Body of pancreas (tissue), 4 donors: ENCODE data around the gene PPP1R13L. TPM values are rescaled to one million over a fixed set of nuclear protein-coding genes. Genes with fewer than 3 reads are reported as not detected.

Experiments
- ATAC-seq: fragments of 150-250 bp; one replicate; pipeline ENCODE4 v1.9.1; 2016
- DNase-seq, 4 donors: peaks; one replicate each; pipeline ENCODE4 v3.0.0-alpha.2; 2019
- H3K27ac ChIP-seq, 4 donors: fragments of 200-600 bp; sonication (generic); 1 replicate in 3 of 4; 2 replicates in 1 of 4; pipeline versions ENCODE4 v1.5.1 to v1.6.1; 2016 to 2019; ENCODE audit warnings: mild to moderate bottlenecking in 1 of 4, mixed read lengths in 1 of 4, moderate library complexity in 1 of 4
- H3K27me3 ChIP-seq, 2 donors: fragments of 200-600 bp; sonication (generic); one replicate each; pipeline ENCODE4 v1.6.0; 2016; ENCODE audit warnings: mild to moderate bottlenecking in 1 of 2
- H3K36me3 ChIP-seq, 2 donors: fragments of 200-600 bp; sonication (generic); replicated peaks in 1 of 2; 2 replicates each; pipeline ENCODE4 v1.5.1; 2016; ENCODE audit warnings: low read depth in 2 of 2; ENCODE audit not compliant: insufficient read depth in 1 of 2
- H3K4me1 ChIP-seq: fragments of 200-600 bp; sonication (generic); one replicate; pipeline ENCODE4 v1.6.0; 2016
- H3K4me3 ChIP-seq, 2 donors: fragments of 200-600 bp; sonication (generic); 1 replicate in 1 of 2; 2 replicates in 1 of 2; pipeline ENCODE4 v1.5.1; 2016 to 2019
- H3K9me3 ChIP-seq, 3 donors: fragments of 200-600 bp; sonication (generic); 1 replicate in 2 of 3; 2 replicates in 1 of 3; pipeline ENCODE4 v1.5.1; 2016
- POLR2A ChIP-seq, 3 donors: fragments of 450-650 bp; IDR thresholded peaks; one replicate each; pipeline ENCODE4 v1.6.1; 2016; ENCODE audit warnings: antibody characterized with exemption in 3 of 3, mild to moderate bottlenecking in 2 of 3
- WGBS, 2 donors: methylation state at CpG; one replicate each; pipeline ENCODE4 v1.1.5; 2017; 5-methylcytosine and 5-hydroxymethylcytosine counted together
- intact Hi-C: fragments of 100-400 bp; cut with DNase I; formaldehyde crosslinking; loops from one replicate; pipeline ENCODE4 v1.15.1; 2023
- total RNA-seq, 2 donors: library from RNA; depleted of rRNA; stranded (reverse); fragments of >200 nt; gene quantifications; one replicate each; pipeline ENCODE4 v1.1.0, GENCODE V29; 2016
- TF ChIP-seq, protein P1 (sequence below), 7 experiments: fragments of 450-650 bp in 4 of 7; fragments of 200-600 bp in 3 of 7; sonication (generic) in 3 of 7; IDR thresholded peaks; one replicate each; pipeline ENCODE4 v1.5.1; 2016 to 2019; ENCODE audit warnings: antibody characterized with exemption in 7 of 7

Gene PPP1R13L
- total RNA-seq, 2 donors from 2014 or later: 26.4 to 32.9 TPM

GRCh38 chr19:45385392-45386221 is 19.3 kb downstream of the PPP1R13L start:
- Histone ChIP-seq H3K36me3 (no peaks in the 10 kb centered on the region), H3K4me3 (no peak overlapping the region), H3K4me1 (peaks cover 10% of the 10 kb centered on the region), H3K27me3 (no peaks in the 10 kb centered on the region), H3K27ac (no peak overlapping the region), H3K9me3 (no peaks in the 10 kb centered on the region)
- whole genome bisulfite sequencing, 2 donors: 10 to 17% methylated on average over 7 to 74 of the region's 75 CpGs
- ATAC-seq (peak; percentile 27), DNase-seq (no peak)
- intact Hi-C loops: no loop called here
- TF ChIP-seq POLR2A (IDR thresholded peaks at IDR 0.05): no peak
- TF ChIP-seq, protein P1, sequence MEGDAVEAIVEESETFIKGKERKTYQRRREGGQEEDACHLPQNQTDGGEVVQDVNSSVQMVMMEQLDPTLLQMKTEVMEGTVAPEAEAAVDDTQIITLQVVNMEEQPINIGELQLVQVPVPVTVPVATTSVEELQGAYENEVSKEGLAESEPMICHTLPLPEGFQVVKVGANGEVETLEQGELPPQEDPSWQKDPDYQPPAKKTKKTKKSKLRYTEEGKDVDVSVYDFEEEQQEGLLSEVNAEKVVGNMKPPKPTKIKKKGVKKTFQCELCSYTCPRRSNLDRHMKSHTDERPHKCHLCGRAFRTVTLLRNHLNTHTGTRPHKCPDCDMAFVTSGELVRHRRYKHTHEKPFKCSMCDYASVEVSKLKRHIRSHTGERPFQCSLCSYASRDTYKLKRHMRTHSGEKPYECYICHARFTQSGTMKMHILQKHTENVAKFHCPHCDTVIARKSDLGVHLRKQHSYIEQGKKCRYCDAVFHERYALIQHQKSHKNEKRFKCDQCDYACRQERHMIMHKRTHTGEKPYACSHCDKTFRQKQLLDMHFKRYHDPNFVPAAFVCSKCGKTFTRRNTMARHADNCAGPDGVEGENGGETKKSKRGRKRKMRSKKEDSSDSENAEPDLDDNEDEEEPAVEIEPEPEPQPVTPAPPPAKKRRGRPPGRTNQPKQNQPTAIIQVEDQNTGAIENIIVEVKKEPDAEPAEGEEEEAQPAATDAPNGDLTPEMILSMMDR (IDR thresholded peaks at IDR 0.05): no peak

- DNase-seq: no peak
- Histone ChIP-seq H3K4me3 (no peak overlapping the region), H3K4me1 (peaks cover 10% of the 10 kb centered on the region), H3K27ac (no peak overlapping the region), H3K27me3 (no peaks in the 10 kb centered on the region), H3K36me3 (no peaks in the 10 kb centered on the region), H3K9me3 (no peaks in the 10 kb centered on the region)
- no peak for TF ChIP-seq POLR2A (IDR thresholded peaks at IDR 0.05)
- TF ChIP-seq, protein P1 (IDR thresholded peaks at IDR 0.05): no peak
- WGBS, 2 donors: 88 to 94% methylated on average over 27 to 29 of the region's 29 CpGs
- intact Hi-C loops: no loop called here
- no peak for ATAC-seq
Observed at GRCh38 chr19:45382426-45382825, 22.4 kb downstream of the PPP1R13L start.

DNA sequence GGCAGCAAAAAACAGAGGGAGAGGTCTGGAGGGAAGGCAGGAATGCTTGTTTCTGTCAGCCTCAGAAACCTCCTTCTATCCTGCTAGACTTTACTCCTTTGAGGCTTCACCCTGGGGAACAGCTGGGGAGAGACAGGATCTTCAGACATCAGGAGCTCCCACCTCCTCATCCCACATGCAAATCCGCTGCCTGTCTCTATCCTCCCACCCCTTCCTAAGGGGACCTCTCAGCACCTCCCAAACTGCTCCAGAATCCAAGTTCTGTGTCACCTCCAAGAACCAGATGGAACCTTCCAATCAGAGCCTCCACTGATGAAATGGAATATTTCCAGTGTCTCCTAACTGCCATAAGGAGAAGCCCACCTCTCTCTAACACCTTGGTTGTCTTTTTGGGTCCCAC is 24.8 kb downstream of the PPP1R13L start:
- ATAC-seq (no peak), DNase-seq (no peak)
- Histone ChIP-seq H3K36me3 (no peaks in the 10 kb centered on the region), H3K27me3 (no peaks in the 10 kb centered on the region), H3K4me3 (no peak overlapping the region), H3K4me1 (no peaks in the 10 kb centered on the region), H3K9me3 (no peaks in the 10 kb centered on the region), H3K27ac (no peak overlapping the region)
- TF ChIP-seq, protein P1 (IDR thresholded peaks at IDR 0.05): no peak
- TF ChIP-seq POLR2A (IDR thresholded peaks at IDR 0.05): no peak
- WGBS, 2 donors: 67 to 88% methylated on average over 1 of the region's 1 CpG
- intact Hi-C loops: no loop called here

- ATAC-seq (peak; percentile 92), DNase-seq (peak; percentile 54 to 77 (median 66))
- no peaks in the 10 kb centered on the region for H3K4me1 ChIP-seq
- H3K27me3 ChIP-seq: no peaks in the 10 kb centered on the region
- TF ChIP-seq POLR2A (IDR thresholded peaks at IDR 0.05): no peak
- TF ChIP-seq, protein P1 (IDR thresholded peaks at IDR 0.05): no peak
- H3K36me3 ChIP-seq: no peaks in the 10 kb centered on the region
- peak overlapping the region in 3 of 4 donors; percentile 60 to 77 (median 61) for H3K27ac ChIP-seq
- no peak overlapping the region for H3K4me3 ChIP-seq
- intact Hi-C loops: no loop called here
- no peaks in the 10 kb centered on the region for H3K9me3 ChIP-seq
- WGBS, 2 donors: 50 to 68% methylated on average over 13 of the region's 13 CpGs
Observed at GRCh38 chr19:45376045-45376724, 28.7 kb downstream of the PPP1R13L start.
